Erythroblast (primary cell): Measurements from ENCODE around the gene OR2A1.
"Not testable (repeated sequence)": the region's sequence is repeated elsewhere in the genome, so short reads cannot be mapped to it uniquely, and the experiment has no call there.

Experiments used
- GATA1 ChIP-seq: IDR thresholded peaks from 2 replicates; pipeline ENCODE4 v1.6.1; 2011; ENCODE audit warnings: low read depth, mild to moderate bottlenecking, control low read depth, low read length, moderate library complexity
- POLR2A ChIP-seq: IDR thresholded peaks from 2 replicates; pipeline ENCODE4 v1.6.1; 2011; ENCODE audit warnings: mild to moderate bottlenecking, low read length

- TF ChIP-seq POLR2A, GATA1: not testable (repeated sequence)
These were observed 49.8 kb downstream of the OR2A1 start for GRCh38 chr7:144362061-144362460.
